GM19023 (cell line): ENCODE results near the gene KCNE5.
"Not testable (repeated sequence)": the region's sequence is repeated elsewhere in the genome, so short reads cannot be mapped to it uniquely, and the experiment has no call there.

Experiments used
- ATAC-seq: cut with Tn5 transposase; IDR thresholded peaks from one replicate; pipeline ENCODE4 v1.9.1; 2021; ENCODE audit warnings: mild to moderate bottlenecking, moderate library complexity; ENCODE audit not compliant: unreplicated experiment

The KCNE5 gene, protein sequence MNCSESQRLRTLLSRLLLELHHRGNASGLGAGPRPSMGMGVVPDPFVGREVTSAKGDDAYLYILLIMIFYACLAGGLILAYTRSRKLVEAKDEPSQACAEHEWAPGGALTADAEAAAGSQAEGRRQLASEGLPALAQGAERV

DNA sequence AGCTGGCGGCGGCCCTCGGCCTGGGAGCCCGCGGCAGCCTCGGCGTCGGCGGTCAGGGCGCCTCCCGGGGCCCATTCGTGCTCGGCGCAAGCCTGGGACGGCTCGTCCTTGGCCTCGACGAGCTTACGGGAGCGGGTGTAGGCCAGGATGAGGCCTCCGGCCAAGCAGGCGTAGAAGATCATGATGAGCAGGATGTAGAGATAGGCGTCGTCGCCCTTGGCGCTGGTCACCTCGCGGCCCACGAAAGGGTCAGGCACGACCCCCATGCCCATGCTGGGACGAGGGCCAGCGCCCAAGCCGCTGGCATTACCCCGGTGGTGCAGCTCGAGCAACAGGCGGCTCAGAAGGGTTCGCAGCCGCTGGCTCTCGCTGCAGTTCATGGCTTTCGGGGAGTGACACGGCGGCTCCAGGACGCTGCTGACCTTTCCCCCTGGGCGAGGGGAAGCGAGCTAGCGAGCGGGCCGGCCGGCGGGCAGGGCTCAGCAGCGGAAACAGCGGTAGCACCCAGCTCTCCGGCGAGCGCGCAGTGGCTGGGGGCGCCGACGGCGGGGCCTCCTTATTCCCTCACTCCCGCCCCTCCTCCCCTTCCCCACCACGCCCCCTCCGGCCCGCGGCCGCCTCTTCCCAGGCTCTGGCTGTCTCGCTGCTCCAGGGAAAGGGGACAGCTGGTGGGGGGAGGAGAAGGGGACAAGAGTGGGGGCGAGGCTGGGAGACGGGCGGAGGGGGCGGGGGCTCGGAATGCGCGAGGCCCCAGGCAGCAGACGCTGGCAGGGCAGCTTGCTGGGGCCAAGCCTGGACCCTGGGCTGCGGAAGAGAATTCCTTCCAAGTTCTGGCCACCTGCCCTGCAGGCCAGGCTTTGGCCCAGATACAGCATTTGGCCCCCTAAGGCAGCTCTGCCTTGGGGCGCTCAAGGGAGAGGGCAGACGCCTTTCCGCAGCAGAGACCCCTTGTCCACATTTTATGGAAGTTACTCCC, at the start of gene KCNE5:
TSS of gene KCNE5 (minus strand) at position 532 of the 976 bp plus-strand sequence. CDS start at position 380, 152 bp downstream.
- no peak for ATAC-seq

DNA sequence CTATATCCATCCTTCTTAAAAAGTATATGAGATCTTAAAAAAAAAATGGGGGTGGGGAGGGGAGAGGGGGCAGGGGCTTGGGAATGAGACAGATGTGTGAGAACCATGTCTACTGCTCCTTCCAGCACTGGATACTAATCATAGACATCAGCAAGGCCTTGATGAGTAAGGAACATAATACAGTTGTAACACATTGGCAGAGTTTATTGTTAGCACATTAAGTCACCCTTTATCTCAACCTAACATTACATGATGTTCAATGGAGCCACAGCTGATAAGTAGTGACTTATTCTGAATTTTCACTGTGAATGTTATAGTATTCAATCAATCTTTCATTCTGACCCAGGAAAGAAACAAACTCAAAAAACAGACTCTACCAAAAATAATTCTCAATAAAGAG, 47.3 kb upstream of the KCNE5 start:
- ATAC-seq, result no peak

DNA sequence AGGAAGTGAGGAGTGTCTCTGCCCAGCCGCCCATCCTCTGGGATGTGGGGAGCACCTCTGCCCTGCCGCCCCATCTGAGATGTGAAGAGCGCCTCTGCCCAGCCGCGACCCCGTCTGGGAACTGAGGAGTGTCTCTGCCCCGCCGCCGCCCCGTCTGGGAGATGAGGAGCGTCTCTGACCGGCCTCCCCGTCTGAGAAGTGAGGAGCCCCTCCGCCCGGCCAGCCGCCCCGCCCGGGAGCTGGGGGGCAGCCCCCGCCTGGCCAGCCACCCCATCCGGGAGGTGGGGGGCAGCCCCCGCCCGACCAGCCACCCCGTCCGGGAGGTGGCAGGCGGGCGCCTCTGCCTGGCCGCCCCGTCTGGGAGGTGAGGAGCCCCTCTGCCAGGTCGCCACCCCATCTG, 46.2 kb upstream of the KCNE5 start:
- not testable (repeated sequence) for ATAC-seq

DNA sequence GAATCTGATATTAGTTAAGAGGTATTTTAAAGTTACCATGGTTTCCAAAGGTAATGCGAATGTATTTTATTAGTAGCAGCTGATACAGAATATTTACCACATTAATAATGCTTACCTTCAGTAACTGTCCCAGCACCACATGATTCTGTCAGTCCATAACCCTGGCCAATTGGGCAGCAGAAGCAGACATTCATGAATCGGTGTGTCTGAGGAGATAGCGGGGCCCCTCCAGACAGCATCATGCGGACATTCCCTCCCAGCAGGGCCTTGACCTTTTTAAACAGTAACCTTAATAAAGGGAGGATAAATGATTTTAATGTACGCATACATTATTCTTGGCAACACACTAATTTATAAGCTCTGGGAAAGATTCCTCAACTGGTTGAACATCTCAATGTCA, 43.0 kb upstream of the KCNE5 start:
- ATAC-seq, result no peak

DNA sequence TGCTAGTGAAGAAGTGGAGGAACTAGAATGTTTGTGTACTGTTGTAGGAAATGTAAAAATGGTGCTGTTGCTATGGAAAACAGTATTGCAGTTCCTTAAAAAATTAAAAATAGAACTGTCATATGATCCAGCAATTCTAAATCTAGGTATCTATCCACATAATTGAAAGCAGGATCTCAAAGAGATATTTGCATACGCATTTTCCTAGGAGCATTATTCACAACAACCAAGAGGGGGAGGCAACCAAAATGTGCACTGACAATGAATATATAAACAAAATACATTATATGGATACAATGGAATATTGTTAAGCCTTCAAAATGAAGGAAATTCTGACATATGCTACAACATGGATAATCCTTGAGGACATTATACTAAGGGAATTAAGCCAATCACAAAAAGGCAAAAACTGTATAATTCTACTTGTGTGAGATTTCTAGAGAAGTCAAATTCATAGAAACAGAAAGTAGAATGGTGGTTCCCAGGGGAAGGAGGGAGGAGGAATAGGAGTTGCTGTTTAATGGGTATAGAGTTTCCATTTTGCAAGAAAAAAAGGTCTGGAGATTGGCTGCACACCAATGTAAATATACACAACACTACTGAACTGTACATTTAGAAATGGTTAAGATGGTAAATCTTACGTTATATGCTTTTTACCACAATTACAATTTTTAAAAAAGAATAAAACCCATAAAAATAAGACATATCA, 35.6 kb upstream of the KCNE5 start:
- ATAC-seq, result no peak

DNA sequence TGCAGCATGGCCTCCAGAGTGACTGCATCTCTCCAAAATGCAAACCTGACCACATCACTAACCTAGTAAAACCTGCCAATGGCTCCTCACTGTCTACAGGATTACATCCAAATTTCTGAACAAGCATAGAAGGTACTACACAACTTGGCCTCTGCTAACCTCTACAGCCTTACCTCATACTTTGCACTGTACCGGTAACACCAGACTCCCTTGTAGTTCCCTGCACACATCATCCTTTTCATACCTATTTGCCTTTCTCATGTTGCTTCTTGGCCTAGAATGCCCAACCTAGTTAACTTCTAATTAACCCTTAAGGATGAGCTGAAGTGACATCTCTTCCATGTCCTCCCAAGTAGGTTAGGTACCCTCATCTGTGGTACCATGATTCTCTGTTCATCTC, 33.4 kb upstream of the KCNE5 start:
- ATAC-seq, result no peak

DNA sequence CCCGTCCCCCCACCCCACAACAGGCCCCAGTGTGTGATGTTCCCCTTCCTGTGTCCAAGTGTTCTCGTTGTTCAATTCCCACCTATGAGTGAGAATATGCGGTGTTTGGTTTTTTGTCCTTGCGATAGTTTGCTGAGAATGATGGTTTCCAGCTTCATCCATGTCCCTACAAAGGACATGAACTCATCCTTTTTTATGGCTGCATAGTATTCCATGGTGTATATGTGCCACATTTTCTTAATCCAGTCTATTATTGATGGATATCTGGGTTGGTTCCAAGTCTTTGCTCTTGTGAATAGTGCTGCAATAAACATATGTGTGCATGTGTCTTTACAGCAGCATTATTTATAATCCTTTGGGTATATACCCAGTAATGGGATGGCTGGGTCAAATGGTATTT, 32.4 kb upstream of the KCNE5 start:
- ATAC-seq, result not testable (repeated sequence)

DNA sequence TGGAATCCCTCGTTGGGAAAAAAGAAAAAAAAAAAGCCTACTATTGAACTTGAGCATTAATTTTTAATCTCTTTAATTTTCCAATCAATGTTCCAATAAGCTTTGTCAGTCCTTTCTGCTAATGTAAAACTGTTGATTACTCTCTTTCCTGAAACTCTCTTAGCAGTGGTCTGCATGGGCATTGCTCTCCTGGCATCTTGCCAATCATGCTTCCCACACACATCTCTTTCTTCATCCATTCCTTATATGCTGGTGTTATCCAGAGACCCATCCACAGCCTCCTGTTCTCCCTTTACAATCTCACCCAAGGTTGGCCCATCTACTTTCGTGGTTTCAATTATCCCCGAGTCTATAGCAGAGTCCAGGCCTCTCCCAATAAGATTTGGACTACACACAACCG, 31.8 kb upstream of the KCNE5 start:
- no peak for ATAC-seq

DNA sequence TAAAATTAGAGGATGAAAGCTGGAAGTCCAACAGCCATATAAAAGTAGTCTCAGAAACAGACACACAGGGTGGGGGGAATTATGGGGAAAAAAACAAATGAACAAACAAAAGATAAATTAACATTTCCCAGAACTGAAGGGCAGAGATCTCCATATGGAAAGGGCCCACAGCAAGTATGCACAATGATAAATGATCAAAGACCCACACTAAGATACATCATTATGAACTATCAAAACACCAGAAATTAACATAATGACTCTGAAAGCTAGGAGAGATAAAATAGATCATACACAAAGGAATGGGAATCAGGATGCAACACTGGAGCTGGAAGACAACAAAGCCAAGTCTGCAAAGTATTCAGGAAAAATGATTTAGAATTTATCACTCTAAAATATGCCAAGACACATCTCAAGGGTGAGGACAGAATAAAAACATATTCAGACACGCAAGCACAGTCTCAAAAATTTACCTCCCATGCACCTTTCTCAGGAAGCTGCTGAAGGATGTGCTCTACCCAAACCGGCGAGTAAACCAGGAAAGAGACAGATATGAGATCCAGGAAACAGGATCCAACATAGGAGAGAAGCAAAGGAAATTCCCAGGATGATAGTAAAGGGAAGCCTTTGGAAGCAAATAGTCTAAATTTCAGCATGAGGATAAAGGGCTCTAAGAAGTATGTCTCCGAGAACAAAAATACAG, 30.7 kb upstream of the KCNE5 start:
- ATAC-seq, result no peak

DNA sequence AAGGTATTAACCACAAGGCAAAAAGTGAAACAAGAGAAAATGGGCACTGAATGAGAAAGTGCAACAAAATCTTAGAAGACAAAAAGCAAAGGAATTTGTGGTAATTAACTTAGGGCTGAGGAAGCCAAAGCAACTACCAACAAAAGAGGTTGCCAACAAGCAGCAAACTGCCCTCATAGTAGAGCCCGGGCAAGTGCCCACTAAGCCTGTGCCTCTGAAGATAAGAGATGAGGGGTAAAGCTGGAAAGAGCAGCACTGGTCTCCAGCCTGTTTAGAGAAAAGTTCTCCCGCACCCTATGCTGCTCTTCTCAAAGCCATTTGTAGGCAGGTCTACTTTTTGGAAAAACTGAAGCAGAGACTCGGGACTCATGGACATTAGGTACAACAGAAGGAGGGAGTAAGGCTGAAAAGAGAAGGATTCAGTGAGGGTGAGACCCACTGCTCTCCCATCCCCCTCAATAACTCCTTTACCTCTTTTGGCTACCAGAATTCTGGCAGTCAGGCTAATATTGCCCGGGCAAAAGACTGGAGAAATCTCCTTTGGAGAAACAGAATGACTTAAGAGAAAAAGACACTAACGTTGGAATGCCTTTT, 29.6 kb upstream of the KCNE5 start:
- ATAC-seq, result no peak

DNA sequence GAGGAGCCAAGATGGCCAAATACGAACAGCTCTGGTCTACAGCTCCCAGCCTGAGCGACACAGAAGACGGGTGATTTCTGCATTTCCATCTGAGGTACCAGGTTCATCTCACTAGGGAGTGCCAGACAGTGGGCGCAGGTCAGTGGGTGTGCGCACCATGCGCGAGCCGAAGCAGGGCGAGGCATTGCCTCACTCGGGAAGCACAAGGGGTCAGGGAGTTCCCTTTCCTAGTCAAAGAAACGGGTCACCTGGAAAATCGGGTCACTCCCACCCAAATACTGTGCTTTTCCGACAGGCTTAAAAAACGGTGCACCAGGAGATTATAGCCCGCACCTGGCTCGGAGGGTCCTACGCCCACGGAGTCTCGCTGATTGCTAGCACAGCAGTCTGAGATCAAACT, 19.7 kb upstream of the KCNE5 start:
- not testable (repeated sequence) for ATAC-seq

DNA sequence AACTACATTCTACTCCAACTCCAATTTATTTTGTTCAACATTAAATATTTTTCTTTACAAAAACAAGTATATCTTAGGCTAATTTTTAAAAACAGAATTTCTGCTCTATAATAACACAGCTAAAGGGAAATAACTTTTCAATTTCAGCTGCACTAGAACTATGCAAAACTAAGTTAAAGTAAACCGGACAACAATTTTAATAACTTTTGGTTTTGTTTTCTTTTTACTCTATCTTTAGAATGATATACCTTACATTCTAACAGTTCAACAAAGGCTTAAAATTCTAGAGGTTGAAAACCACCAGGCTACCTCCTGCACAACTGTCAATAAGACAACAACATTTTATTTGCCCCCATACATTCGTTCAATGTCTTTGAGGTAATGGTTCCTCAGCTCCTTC, 18.7 kb upstream of the KCNE5 start:
- ATAC-seq, result no peak

DNA sequence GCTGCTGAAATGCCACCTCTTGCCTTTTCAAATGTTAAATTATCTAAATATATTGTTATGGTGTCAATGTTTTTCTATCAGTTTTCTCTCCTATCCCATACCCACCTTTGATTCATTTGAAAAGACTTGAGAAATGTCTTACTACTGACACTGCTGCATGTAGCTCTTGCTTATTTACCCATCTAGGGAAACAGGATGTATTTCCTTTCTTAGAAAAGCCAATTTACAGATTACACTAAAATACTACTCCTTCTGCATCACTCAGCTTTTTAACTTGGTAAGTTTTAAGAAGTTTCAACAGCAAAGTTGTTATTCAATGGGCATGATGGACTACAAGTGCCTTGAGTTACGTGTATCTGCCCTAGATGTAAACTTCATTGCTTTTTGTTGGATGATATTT, 13.2 kb upstream of the KCNE5 start:
- ATAC-seq, result no peak

DNA sequence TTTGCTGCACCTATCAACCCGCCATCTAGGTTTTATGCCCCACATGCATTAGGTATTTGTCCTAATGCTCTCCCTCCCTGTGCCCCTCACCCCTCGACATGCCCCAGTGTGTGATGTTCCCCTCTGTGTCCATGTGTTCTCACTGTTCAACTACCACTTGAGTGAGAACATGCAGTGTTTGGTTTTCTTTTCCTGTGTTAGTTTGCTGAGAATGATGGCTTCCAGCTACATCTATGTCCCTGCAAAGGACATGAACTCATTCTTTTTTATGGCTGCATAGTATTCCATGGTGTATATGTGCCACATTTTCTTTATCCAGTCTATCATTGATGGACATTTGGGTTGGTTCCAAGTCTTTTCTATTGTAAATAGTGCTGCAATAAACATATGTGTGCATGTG, 12.5 kb upstream of the KCNE5 start:
- ATAC-seq, result not testable (repeated sequence)

DNA sequence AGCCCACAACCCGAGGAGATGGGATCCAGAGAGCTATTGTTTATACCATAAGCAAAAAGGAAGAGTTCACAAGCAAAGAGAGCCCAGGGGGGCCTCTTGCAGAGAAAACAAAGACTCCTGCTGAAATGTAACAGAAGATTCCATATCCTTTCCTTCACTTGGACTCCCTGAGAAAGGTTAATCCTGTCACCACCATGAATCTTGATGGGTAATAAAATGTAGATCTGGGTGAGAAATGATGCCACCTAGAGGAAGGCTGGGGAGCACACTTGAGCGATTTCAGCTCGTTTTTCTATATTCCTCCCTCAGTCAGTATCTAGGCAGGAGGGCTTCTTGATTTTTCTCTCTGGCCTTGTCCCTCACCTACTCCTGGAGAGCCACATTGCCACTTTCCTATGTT, 10.2 kb upstream of the KCNE5 start:
- peak; percentile 51 for ATAC-seq

DNA sequence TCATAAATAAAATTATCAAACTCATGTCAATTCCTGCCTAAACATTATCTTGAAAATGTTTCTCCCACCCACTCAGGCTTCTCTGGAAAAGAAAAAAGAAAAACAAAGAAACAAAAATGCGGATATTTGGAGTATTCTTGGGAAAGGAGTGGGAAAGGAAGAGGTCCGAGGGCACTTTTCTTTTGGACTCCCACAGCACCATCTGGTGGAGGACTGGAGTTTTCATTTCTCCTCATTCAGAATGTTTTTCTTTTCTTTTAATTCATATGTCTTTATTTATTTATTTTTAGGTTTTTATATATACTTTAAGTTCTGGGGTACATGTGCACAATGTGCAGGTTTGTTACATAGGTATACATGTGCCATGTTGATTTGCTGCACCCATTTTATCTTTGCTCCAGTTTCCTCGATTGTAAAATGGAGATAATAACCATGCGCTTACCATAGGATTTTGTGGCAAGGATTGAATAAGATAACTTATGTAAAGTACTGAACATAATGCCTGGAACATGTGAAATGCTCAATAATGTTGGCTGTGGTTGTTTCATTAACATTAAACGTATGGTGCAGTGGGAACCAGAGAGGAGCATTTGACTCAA, 8.0 kb upstream of the KCNE5 start:
- no peak for ATAC-seq

DNA sequence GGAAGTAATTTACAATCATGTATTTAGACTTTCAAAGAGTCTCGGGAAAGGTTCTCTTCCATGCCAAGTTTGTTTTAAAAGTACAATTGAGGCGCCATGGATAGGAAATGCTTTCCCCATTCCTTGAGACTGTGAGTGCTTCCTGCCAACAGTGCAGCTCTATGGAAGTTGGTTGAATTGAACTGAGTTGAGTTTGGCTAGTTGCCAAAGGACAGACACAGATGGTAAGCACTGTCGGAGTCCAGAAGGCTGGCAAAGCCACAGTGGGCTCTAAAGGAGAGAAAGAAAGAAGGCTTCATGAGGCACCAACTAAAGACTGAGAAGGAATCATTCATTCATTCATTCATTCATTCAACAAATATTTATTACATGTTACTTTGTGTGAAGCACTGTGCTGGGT, 4.3 kb upstream of the KCNE5 start:
- ATAC-seq, result no peak

DNA sequence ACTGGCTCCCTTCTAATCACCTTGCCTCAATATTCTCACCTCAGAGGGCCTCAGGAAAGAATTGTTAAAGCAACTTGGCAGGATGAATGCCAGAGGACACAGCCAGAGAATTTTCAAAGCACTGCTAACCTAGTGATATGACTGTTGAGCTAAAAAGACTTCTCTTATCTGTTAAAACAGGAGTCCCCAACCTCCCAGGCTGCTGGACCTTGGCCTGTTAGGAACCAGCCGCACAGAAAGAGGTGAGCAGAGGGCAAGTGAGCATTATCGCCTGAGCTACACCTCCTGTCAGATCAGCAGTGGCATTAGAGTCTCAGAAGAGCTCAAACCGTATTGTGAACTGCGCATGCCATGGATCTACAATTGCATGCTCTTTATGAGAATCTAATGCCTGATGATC, 1.7 kb upstream of the KCNE5 start:
- no peak for ATAC-seq

DNA sequence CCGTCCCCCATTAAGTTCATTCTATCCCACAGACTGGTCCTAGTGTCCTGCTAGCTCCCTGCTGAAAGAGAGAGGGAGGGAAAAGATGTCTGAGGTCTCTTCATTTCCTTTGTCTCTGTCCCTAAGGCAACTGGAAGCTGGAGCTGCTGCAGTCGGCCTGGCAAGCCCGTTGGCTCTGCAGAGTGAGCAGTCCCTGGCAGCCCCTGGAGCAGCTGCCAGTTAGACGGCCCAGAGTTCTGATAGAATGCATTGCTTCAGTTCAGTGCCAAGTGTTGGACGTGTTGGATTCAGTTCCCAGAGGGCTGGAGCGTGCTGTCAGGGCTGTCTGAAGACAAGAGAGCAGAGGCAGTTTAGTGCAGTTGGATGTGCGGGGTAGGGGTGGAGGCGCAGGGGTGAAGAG, 975 bp downstream of the KCNE5 start:
- ATAC-seq, result no peak

DNA sequence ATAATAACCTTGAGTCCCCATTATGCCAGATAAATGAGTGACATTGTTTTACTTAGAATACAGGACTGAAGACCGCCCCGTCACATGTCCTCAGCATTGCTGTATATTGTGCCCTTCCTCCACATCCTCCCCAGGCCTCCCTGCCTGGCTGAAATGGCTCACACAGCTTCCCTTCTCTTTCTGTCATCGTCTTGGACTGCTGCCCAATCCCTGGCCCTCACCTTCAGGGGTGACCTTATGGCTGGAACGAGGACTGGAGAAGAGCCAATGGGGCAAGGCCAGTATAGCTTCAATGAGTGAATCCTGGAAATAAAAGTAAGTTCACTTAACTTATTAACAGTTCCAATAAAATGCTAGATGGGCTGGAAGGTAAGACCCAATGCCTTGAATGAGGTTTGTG, 2.7 kb downstream of the KCNE5 start:
- ATAC-seq, result no peak
